ENCODE results near the gene CDYL. TPM values are rescaled to one million over a fixed set of nuclear protein-coding genes. Genes with fewer than 3 reads are reported as not detected.

Gene CDYL
- total RNA-seq, 4 donors from 2014 or later, result 42.2 to 70.6 (median 49.0) TPM

- H3K27me3 ChIP-seq, result no peaks in the 10 kb centered on the region
- TF ChIP-seq EP300 (IDR thresholded peaks at IDR 0.05) (no peak), POLR2AphosphoS5 (IDR thresholded peaks at IDR 0.05) (no peak), POLR2A (IDR thresholded peaks at IDR 0.05) (no peak)
- TF ChIP-seq, protein P1, sequence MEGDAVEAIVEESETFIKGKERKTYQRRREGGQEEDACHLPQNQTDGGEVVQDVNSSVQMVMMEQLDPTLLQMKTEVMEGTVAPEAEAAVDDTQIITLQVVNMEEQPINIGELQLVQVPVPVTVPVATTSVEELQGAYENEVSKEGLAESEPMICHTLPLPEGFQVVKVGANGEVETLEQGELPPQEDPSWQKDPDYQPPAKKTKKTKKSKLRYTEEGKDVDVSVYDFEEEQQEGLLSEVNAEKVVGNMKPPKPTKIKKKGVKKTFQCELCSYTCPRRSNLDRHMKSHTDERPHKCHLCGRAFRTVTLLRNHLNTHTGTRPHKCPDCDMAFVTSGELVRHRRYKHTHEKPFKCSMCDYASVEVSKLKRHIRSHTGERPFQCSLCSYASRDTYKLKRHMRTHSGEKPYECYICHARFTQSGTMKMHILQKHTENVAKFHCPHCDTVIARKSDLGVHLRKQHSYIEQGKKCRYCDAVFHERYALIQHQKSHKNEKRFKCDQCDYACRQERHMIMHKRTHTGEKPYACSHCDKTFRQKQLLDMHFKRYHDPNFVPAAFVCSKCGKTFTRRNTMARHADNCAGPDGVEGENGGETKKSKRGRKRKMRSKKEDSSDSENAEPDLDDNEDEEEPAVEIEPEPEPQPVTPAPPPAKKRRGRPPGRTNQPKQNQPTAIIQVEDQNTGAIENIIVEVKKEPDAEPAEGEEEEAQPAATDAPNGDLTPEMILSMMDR (IDR thresholded peaks at IDR 0.05), result no peak
- no peaks in the 10 kb centered on the region for H3K9me3 ChIP-seq
- no peaks in the 10 kb centered on the region for H3K36me3 ChIP-seq
- peaks cover 19% of the 10 kb centered on the region for H3K4me1 ChIP-seq
- no peak overlapping the region for H3K27ac ChIP-seq
- WGBS, result 83% methylated on average over 11 of the region's 11 CpGs
- no peak overlapping the region for H3K4me3 ChIP-seq
- DNase-seq (ENCODE audit: low spot score in 2 of 2), result no peak
Measured at GRCh38 chr6:4931530-4932227, 155.5 kb downstream of the CDYL start.

DNA sequence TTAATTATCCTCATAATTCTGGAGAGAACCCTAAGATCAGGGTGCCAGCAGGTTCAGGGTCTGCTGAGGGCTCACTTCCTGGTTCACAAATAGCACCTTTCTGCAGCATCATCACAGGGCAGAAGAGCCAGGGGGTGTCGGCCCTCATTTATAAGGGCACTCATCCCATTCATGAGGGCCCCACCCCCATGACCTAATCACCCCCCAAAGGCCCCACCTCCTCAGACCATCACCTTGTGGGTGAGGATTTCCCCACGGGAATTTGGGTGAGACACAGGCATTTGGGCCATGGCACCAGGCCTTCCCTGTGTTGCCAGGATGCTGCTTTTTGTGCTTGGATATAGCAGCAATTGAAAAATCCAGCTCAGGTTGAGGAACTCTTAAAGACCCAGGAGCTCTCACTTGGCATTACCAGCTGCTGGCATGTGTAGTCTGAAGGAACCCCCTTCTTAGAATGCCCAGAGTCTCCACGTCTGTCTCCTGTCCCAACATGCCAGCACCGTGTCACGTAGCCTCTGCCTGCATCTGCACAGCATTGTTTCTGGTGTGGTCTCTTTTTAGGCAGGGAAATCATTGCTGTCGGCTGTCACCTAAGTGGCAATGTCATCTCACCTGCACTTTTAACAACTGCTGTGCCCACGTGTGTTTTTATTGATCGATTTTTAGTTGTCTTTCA lies 156.2 kb downstream of the CDYL start:
- Histone ChIP-seq H3K36me3 (no peaks in the 10 kb centered on the region), H3K4me1 (peaks cover 19% of the 10 kb centered on the region), H3K4me3 (no peak overlapping the region), H3K27me3 (no peaks in the 10 kb centered on the region), H3K27ac (no peak overlapping the region), H3K9me3 (no peaks in the 10 kb centered on the region)
- 71% methylated on average over 8 of the region's 8 CpGs for WGBS
- no peak for DNase-seq (ENCODE audit: low spot score in 2 of 2)
- TF ChIP-seq EP300 (IDR thresholded peaks at IDR 0.05), result no peak
- no peak for TF ChIP-seq POLR2A (IDR thresholded peaks at IDR 0.05)
- TF ChIP-seq, protein P1 (IDR thresholded peaks at IDR 0.05), result no peak
- TF ChIP-seq POLR2AphosphoS5 (IDR thresholded peaks at IDR 0.05), result no peak

DNA sequence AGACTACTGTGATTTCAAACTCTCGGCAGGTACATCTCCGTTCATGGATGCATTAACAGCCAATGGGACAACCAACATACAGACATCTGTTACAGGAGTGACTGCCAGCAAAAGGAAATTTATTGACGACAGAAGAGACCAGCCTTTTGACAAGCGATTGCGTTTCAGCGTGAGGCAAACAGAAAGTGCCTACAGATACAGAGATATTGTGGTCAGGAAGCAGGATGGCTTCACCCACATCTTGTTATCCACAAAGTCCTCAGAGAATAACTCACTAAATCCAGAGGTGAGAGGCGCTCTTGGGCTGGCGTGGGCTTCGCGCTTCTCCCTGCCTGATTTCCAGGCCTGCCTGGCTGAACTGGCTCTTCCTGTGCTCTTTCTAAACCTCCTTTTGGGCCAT lies 159.3 kb downstream of the CDYL start:
- Histone ChIP-seq H3K27me3 (no peaks in the 10 kb centered on the region), H3K27ac (no peak overlapping the region), H3K4me3 (no peak overlapping the region), H3K9me3 (no peaks in the 10 kb centered on the region), H3K4me1 (peaks cover 19% of the 10 kb centered on the region), H3K36me3 (peaks cover 3% of the 10 kb centered on the region)
- DNase-seq (ENCODE audit: low spot score in 2 of 2), result no peak
- no peak for TF ChIP-seq POLR2A (IDR thresholded peaks at IDR 0.05)
- TF ChIP-seq, protein P1 (IDR thresholded peaks at IDR 0.05), result no peak
- no peak for TF ChIP-seq EP300 (IDR thresholded peaks at IDR 0.05)
- no peak for TF ChIP-seq POLR2AphosphoS5 (IDR thresholded peaks at IDR 0.05)
- 86% methylated on average over 10 of the region's 10 CpGs for WGBS

DNA sequence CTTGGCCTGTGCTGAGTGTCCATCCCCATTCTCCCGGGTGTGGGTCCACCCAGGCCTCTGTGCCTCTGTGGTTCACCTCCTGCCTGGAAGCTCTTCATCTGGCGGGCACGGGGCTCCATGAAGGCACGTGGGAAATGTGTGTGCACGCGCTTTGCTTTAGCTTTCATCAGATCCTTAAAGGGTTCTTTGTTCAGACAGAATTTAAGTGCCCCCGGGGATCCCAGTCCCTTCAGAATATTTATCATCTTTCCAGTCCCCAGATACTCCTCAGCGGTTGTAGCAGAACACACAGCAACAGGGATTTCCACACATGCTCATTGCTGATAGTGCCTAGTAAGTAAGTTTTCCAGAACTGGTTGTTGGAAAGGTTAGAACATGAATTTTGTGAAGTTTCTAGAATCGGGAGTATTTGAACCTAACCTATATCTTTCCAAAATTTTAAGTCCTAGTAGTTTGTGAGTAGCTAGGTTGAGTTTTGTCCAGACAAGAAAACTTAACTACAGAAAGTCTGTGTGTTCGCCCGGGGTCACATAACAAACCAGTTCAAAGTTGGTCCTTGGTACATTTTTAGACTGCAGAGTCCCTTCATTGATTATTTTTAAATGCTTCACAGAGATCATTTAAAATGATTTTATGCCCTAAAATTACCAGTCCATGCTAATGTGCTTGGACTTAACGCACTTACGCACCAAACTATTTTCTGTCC lies 159.9 kb downstream of the CDYL start:
- Histone ChIP-seq H3K4me1 (peaks cover 21% of the 10 kb centered on the region), H3K27ac (no peak overlapping the region), H3K36me3 (peaks cover 3% of the 10 kb centered on the region), H3K4me3 (no peak overlapping the region), H3K27me3 (no peaks in the 10 kb centered on the region), H3K9me3 (no peaks in the 10 kb centered on the region)
- no peak for DNase-seq (ENCODE audit: low spot score in 2 of 2)
- TF ChIP-seq, protein P1 (IDR thresholded peaks at IDR 0.05), result no peak
- TF ChIP-seq POLR2A (IDR thresholded peaks at IDR 0.05) (no peak), POLR2AphosphoS5 (IDR thresholded peaks at IDR 0.05) (no peak), EP300 (IDR thresholded peaks at IDR 0.05) (no peak)
- 84% methylated on average over 12 of the region's 13 CpGs for WGBS

DNA sequence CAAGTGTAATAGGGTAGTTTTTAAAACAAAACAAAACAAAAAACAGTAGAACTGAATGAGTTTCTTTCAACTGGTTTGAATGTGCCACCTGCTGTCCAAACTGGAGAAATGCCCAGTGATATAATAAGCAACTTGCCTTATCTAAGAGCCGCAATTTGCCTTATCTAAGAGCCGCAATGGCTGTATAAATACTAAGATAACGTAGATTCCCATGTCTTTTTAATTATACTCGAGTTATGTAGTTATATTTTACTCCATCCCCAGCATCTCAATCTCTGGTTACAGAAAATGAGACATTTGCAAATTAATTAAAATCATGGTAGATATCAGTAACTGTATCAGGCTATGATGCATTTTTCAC lies 160.5 kb downstream of the CDYL start:
- DNase-seq (ENCODE audit: low spot score in 2 of 2), result no peak
- H3K4me1 ChIP-seq, result peaks cover 21% of the 10 kb centered on the region
- 31% methylated on average over 4 of the region's 4 CpGs for WGBS
- H3K27ac ChIP-seq, result no peak overlapping the region
- TF ChIP-seq POLR2AphosphoS5 (IDR thresholded peaks at IDR 0.05), result no peak
- no peak for TF ChIP-seq POLR2A (IDR thresholded peaks at IDR 0.05)
- TF ChIP-seq, protein P1 (IDR thresholded peaks at IDR 0.05), result peak; percentile 31 to 35
- TF ChIP-seq EP300 (IDR thresholded peaks at IDR 0.05), result no peak
- no peaks in the 10 kb centered on the region for H3K9me3 ChIP-seq
- no peaks in the 10 kb centered on the region for H3K27me3 ChIP-seq
- peaks cover 3% of the 10 kb centered on the region for H3K36me3 ChIP-seq
- H3K4me3 ChIP-seq, result no peak overlapping the region

Measured in suprapubic skin (tissue), 4 donors.